Neural progenitor cell (in vitro differentiated cells): ENCODE measurements around the gene COX4I2.

Source experiments
- EZH2 ChIP-seq: fragments of 200-600 bp; sonication (generic); IDR thresholded peaks from 2 replicates; pipeline ENCODE4 v1.6.1; 2017; ENCODE audit warnings: antibody characterized with exemption, mild to moderate bottlenecking, moderate library complexity
- TF ChIP-seq, protein P1 (sequence below): fragments of 200-600 bp; sonication (generic); IDR thresholded peaks from 2 replicates; pipeline ENCODE4 v1.5.1; 2017; ENCODE audit warnings: antibody characterized with exemption, mild to moderate bottlenecking

GRCh38 chr20:31644701-31645100 is 7.0 kb downstream of the COX4I2 start:
- TF ChIP-seq, protein P1, sequence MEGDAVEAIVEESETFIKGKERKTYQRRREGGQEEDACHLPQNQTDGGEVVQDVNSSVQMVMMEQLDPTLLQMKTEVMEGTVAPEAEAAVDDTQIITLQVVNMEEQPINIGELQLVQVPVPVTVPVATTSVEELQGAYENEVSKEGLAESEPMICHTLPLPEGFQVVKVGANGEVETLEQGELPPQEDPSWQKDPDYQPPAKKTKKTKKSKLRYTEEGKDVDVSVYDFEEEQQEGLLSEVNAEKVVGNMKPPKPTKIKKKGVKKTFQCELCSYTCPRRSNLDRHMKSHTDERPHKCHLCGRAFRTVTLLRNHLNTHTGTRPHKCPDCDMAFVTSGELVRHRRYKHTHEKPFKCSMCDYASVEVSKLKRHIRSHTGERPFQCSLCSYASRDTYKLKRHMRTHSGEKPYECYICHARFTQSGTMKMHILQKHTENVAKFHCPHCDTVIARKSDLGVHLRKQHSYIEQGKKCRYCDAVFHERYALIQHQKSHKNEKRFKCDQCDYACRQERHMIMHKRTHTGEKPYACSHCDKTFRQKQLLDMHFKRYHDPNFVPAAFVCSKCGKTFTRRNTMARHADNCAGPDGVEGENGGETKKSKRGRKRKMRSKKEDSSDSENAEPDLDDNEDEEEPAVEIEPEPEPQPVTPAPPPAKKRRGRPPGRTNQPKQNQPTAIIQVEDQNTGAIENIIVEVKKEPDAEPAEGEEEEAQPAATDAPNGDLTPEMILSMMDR = no peak
- TF ChIP-seq EZH2 = no peak
